Erythroblast (primary cell): ENCODE measurements around the gene ZNF385A.
"Not testable (repeated sequence)": the region's sequence is repeated elsewhere in the genome, so short reads cannot be mapped to it uniquely, and the experiment has no call there.

ENCODE experiments used
- DNase-seq, 2 experiments: peaks; one replicate each; lab custom pipeline; 2025; lab: John Stamatoyannopoulos, UW
- GATA1 ChIP-seq: IDR thresholded peaks from 2 replicates; pipeline ENCODE4 v1.6.1; 2011; ENCODE audit warnings: low read depth, mild to moderate bottlenecking, control low read depth, low read length, moderate library complexity
- POLR2A ChIP-seq: IDR thresholded peaks from 2 replicates; pipeline ENCODE4 v1.6.1; 2011; ENCODE audit warnings: mild to moderate bottlenecking, low read length

The ZNF385A gene

GRCh38 chr12:54356228-54356627, 28.3 kb downstream of the ZNF385A start:
- no peak for DNase-seq
- TF ChIP-seq POLR2A (no peak), GATA1 (no peak)

- TF ChIP-seq GATA1 (no peak), POLR2A (no peak)
- DNase-seq: no peak
These were observed 29.3 kb downstream of the ZNF385A start for GRCh38 chr12:54355104-54355815.

GRCh38 chr12:54354271-54354670, 30.3 kb downstream of the ZNF385A start:
- DNase-seq: not testable (repeated sequence)

GRCh38 chr12:54352891-54353874, 31.4 kb downstream of the ZNF385A start:
- DNase-seq: no peak
- TF ChIP-seq GATA1: no peak
- TF ChIP-seq POLR2A: no peak

GRCh38 chr12:54352022-54352531, 32.5 kb downstream of the ZNF385A start:
- no peak for DNase-seq
- TF ChIP-seq POLR2A (no peak), GATA1 (no peak)

- no peak for DNase-seq
- TF ChIP-seq POLR2A: no peak
- no peak for TF ChIP-seq GATA1
These were observed 33.2 kb downstream of the ZNF385A start for GRCh38 chr12:54351341-54351740.

GRCh38 chr12:54350743-54351142, 33.8 kb downstream of the ZNF385A start:
- DNase-seq: no peak

GRCh38 chr12:54349679-54350078, 34.9 kb downstream of the ZNF385A start:
- DNase-seq: no peak
- TF ChIP-seq POLR2A (no peak), GATA1 (no peak)

More at GRCh38 chr12:54350743-54351142, 33.8 kb downstream of the ZNF385A start:
- TF ChIP-seq GATA1 (no peak), POLR2A (no peak)

- TF ChIP-seq GATA1: no peak
- no peak for TF ChIP-seq POLR2A
- DNase-seq: no peak
These were observed 35.5 kb downstream of the ZNF385A start for GRCh38 chr12:54349036-54349435.

GRCh38 chr12:54341378-54342300, 42.9 kb downstream of the ZNF385A start:
- DNase-seq: no peak
- TF ChIP-seq GATA1 (no peak), POLR2A (no peak)

GRCh38 chr12:54340846-54341245, 43.7 kb downstream of the ZNF385A start:
- TF ChIP-seq POLR2A (no peak), GATA1 (no peak)
- DNase-seq: no peak

GRCh38 chr12:54338698-54339296, 45.7 kb downstream of the ZNF385A start:
- DNase-seq: no peak

More at GRCh38 chr12:54338698-54339296, 45.7 kb downstream of the ZNF385A start:
- TF ChIP-seq POLR2A: no peak
- TF ChIP-seq GATA1: no peak
